Measurements from ENCODE around the gene STXBP5L.
"Not testable (repeated sequence)": the region's sequence is repeated elsewhere in the genome, so short reads cannot be mapped to it uniquely, and the experiment has no call there.

Gene STXBP5L

DNA sequence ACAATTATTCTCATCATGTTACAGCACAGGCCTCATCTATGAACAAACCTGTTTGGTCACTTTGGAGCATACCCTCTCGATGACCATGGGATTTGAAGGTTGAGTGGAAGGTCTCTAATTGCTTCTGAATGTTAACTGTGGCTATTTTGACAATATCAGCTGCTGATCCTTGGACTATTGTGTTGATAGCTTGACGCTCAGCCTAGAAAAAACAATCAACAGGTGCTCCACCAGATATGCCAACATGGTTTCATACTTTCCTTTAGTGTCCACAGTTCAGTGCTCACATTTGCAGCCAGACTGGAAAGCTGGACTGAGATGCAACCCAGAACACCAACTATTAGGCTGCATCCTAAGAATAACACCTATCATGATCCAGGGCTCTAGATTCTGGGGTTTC lies 528.1 kb downstream of the STXBP5L start:
- no peak for DNase-seq

- DNase-seq: no peak
Observed at GRCh38 chr3:121436641-121437040, 528.6 kb downstream of the STXBP5L start.

DNA sequence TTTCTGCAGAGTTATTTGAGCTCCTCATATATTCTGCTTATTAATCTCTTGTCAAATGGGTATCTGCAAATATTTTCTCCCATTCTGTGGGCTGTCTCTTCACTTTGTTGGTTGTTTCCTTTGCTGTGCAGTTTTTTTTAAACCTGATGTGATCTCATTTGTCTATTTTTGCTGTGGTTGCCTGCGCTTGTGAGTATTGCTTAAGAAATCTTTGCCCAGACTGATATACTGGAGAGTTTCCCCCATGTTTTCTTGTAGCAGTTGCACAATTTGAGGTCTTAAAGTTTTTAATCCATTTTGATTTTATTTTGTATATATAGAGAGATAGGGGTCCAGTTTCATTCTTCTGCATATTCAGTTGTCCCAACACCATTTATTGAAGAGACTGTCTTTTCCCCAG lies 535.5 kb downstream of the STXBP5L start:
- DNase-seq: no peak

- DNase-seq: not testable (repeated sequence)
Observed at GRCh38 chr3:121451752-121452151, 543.7 kb downstream of the STXBP5L start.

DNA sequence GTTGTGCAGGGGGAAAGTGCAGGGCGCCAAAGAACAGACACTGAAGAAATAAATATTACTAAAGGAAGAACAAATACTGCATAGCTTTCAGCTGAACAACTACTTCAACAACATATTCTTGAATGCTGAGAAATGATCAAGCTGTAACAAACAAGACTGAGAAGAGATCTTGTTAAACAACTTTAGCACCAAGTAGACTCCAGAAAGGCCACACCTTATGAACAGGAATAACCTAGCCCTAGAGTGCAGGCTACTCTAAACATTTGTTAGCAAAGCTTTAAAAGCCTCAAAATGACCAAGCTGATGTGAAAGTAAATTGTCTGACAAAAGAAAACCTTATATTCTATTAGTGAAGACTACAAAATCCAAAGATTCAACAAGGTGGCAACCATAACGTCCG lies 554.6 kb downstream of the STXBP5L start:
- no peak for DNase-seq

GRCh38 chr3:121463745-121464144 lies 555.7 kb downstream of the STXBP5L start:
- no peak for DNase-seq

DNA sequence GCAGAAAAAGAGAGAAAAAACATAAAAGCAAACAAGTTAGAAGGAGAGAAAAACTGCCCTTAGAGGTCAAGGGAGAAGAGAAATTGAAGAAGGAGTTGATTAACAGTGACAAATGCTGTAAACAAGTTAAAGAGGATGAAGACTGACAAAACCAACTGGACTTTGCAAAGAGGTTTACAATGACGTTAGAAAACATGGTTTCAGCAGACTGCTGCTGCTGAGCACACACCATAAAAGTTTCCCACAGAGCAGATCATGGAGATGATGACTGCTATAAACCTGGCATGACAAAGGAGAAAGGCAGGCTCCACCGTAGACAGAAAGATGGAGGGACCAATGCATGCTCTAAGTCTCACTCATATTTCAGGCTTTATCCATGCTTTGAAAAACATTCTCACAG lies 559.1 kb downstream of the STXBP5L start:
- no peak for DNase-seq

DNA sequence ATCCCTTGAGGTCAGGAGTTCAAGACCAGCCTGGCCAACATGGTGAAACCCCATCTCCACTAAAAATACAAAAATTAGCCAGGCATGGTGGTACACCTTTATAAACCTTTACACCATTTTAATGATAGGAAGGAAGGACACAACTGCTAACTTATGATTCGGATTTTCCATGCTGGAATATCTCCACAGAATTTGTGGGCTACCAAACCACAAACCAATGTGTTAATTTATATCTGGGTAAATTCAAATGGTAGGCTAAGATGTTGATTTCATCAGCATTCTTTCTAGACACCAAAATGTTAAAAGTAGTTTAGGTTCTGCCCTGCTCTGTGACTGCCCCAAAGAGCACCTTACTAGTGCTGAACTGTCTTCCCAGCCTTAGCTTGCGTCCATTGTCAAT lies 565.0 kb downstream of the STXBP5L start:
- no peak for DNase-seq

All from stimulated activated CD4-positive, alpha-beta T cell treated with anti-CD3 and anti-CD28 coated beads, Interleukin-1b, Interleukin-23, amount 100 ng/mL, for 48 hours (primary cell).